22Rv1 (cell line): Measurements from ENCODE around the gene MARCHF10.

Experiments used
- CTCF ChIP-seq: fragments of 450-650 bp; IDR thresholded peaks from 2 replicates; pipeline ENCODE4 v1.5.1; 2017; ENCODE audit warnings: mild to moderate bottlenecking
- ZFX ChIP-seq: fragments of 450-650 bp; IDR thresholded peaks from 2 replicates; pipeline ENCODE4 v1.6.1; 2017; ENCODE audit warnings: antibody characterized with exemption, borderline replicate concordance

- TF ChIP-seq ZFX (no peak), CTCF (peak; percentile 92)
Measured at GRCh38 chr17:62703776-62704380, 104.2 kb downstream of the MARCHF10 start.
